ENCODE measurements around the gene MT2A.

The MT2A gene

DNA sequence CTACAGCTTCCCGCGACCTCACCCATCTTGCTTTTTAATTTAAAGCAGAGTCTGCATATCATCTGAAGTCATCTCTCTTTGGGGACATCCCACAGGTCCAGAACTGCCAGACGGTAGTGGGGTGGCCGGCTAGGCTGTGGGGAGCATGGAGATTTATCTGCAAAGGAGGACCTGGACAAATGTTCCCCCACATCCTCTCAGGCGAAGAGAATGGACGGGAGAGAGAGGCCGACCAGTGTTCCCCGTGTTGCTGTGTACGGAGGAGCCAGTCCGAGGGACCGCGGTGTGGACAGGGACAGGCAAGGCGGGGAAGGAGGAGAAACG, 23.4 kb downstream of the MT2A start:
- TF ChIP-seq, protein P1, sequence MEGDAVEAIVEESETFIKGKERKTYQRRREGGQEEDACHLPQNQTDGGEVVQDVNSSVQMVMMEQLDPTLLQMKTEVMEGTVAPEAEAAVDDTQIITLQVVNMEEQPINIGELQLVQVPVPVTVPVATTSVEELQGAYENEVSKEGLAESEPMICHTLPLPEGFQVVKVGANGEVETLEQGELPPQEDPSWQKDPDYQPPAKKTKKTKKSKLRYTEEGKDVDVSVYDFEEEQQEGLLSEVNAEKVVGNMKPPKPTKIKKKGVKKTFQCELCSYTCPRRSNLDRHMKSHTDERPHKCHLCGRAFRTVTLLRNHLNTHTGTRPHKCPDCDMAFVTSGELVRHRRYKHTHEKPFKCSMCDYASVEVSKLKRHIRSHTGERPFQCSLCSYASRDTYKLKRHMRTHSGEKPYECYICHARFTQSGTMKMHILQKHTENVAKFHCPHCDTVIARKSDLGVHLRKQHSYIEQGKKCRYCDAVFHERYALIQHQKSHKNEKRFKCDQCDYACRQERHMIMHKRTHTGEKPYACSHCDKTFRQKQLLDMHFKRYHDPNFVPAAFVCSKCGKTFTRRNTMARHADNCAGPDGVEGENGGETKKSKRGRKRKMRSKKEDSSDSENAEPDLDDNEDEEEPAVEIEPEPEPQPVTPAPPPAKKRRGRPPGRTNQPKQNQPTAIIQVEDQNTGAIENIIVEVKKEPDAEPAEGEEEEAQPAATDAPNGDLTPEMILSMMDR (conservative IDR thresholded peaks at IDR 0.05; ENCODE audit: control insufficient read depth, insufficient read depth, low read depth, low read length): no peak
- H3K4me3 ChIP-seq (ENCODE audit: control insufficient read depth, low read depth, low read length): peak overlapping the region; percentile 35
- no peak for DNase-seq (ENCODE audit: low read depth)

DNA sequence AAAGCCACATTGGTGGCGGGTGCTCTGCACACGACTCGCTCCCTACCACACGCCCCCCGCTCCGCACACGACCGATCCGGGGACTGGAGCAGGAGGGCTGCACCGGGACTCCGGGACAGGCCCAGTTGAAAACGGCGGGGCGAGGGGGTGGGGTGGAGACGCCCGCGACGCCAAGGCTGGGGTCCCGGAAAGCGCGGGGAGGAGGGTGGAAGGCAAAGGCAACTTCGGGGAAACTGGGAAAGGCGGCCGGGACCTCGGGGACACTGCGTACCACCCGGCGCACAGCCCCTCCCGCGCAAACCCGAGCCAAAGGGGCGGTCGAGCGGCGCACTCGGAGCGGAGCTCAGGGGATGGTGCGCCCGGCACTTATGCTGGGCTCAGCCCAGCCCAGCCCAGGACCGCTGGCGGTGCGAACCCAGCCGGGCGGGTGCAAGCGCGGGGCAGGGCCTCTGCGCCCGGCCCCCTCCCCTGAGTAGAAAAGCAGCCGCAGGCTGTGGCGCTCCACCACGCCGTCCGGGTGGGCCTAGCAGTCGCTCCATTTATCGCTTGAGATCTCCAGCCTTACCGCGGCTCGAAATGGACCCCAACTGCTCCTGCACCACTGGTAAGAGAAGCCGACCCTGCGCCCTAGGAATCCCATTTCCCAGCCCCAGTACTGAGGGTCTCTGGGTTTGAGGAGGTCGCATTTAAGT, 23.9 kb downstream of the MT2A start, which contains the start of gene MT1M:
MT1M (plus strand) TSS at position 504 of the 692 bp plus-strand sequence; CDS start at position 577, 73 bp downstream.
- peak within 1 kb of the TSS; percentile 35 for H3K4me3 ChIP-seq (ENCODE audit: control insufficient read depth, low read depth, low read length)
- DNase-seq (ENCODE audit: low read depth): no peak

DNA sequence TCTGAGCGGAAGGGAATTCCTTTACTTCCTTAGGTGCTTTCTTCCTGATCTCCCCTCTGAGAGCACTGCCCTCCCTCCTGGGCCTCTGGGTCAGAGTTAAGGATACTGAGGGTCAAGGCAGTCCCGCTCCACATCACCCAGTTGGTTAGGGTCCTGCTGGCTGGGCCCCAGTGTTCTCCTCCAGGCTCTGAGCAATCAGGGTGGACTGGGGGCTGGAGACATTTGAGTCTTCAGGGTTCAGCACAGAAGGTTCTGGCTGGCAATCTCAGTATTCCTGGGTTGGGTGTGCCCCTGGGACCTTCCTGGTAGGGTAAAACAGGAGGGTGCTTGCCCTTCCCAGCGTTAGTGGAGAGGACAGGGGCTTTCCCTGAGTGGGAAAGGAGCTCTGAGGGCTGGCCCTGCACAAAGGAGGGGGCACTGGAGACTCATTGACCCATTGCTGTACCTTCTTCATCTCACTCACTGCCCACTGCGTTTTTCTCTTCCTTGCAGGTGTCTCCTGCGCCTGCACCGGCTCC, 24.5 kb downstream of the MT2A start:
- DNase-seq (ENCODE audit: low read depth): no peak
- TF ChIP-seq, protein P1 (conservative IDR thresholded peaks at IDR 0.05; ENCODE audit: control insufficient read depth, insufficient read depth, low read depth, low read length): no peak
- H3K4me3 ChIP-seq (ENCODE audit: control insufficient read depth, low read depth, low read length): peak overlapping the region; percentile 35

More for the DNA sequence above, 23.9 kb downstream of the MT2A start, which contains the start of gene MT1M:
- TF ChIP-seq, protein P1 (conservative IDR thresholded peaks at IDR 0.05; ENCODE audit: control insufficient read depth, insufficient read depth, low read depth, low read length): no peak

DNA sequence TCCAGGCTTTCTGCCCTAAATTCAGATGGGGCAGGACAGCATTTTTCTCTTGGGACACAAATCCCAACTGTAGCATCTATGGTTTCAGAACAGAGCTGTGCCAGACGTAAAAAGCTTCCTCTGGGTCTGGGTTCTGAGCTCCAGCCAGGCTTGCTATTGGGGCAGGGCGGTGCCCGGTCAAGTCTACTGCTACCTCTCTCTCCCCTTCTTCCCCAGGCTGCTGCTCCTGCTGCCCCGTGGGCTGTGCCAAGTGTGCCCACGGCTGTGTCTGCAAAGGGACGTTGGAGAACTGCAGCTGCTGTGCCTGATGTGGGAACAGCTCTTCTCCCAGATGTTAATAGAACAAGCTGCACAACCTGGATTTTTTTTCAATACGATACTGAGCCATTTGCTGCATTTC, 25.2 kb downstream of the MT2A start:
- no peak overlapping the region for H3K4me3 ChIP-seq (ENCODE audit: control insufficient read depth, low read depth, low read length)
- no peak for DNase-seq (ENCODE audit: low read depth)
- TF ChIP-seq, protein P1 (conservative IDR thresholded peaks at IDR 0.05; ENCODE audit: control insufficient read depth, insufficient read depth, low read depth, low read length): no peak

DNA sequence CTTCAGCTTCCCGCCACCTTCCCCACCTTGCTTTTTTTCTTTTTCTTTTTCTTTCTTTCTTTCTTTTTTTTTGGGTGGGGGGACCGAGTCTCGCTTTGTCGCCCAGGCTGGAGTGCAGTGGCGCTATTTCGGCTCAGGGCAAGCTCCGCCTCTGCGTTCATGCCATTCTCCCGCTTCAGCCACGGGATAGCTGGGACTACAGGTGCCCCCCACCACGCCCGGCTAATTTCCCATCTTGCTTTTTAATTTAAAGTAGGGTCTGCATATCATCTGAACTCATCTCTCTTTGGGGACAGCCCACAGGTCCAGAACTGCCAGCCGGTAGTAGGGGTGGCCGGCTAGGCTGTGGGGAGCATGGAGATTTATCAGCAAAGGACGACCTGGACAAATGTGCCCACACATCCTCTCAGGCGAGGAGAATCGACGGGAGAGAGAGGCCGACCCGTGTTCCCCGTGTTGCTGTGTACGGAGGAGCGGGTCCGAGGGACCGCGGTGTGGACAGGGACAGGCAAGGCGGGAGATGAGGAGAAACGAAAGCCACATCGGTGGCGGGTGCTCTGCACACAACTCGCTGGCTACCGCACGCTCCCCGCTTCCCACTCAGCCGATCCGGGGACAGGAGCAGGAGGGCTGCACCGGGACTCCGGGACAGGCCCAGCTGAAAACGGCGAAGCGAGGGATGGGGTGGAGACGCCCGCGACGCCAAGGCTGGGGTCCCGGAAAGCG, 26.5 kb downstream of the MT2A start:
- H3K4me3 ChIP-seq (ENCODE audit: control insufficient read depth, low read depth, low read length): no peak overlapping the region
- DNase-seq (ENCODE audit: low read depth): no peak
- TF ChIP-seq, protein P1 (conservative IDR thresholded peaks at IDR 0.05; ENCODE audit: control insufficient read depth, insufficient read depth, low read depth, low read length): no peak

DNA sequence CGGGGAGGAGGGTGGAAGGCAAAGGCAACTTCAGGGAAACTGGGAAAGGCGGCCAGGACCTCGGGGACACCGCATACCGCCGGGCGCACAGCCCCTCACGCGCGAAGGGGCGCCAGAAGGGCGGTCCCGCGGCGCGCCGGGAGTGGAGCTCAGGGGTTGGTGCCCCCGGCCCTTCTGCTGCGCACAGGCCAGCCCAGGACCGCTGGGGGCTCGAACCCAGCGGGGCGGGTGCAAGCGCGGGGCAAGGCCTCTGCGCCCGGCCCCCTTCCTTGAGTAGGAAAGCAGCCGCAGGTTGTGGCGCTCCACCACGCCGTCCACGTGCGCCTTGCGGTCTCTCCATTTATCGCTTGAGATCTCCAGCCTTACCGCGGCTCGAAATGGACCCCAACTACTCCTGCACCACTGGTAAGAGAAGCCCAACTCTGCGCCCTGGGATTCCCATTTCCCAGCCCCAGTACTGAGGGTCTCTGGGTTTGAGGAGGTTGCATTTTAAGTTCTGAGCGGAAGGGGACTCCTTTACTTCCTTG, 27.1 kb downstream of the MT2A start:
- no peak for DNase-seq (ENCODE audit: low read depth)
- TF ChIP-seq, protein P1 (conservative IDR thresholded peaks at IDR 0.05; ENCODE audit: control insufficient read depth, insufficient read depth, low read depth, low read length): no peak
- no peak overlapping the region for H3K4me3 ChIP-seq (ENCODE audit: control insufficient read depth, low read depth, low read length)
